NCI-H2107 (cell line): ENCODE results near the gene EXD3.

Source experiments
- DNase-seq: peaks from one replicate; lab custom pipeline; 2025; lab: John Stamatoyannopoulos, UW

Gene EXD3

DNA sequence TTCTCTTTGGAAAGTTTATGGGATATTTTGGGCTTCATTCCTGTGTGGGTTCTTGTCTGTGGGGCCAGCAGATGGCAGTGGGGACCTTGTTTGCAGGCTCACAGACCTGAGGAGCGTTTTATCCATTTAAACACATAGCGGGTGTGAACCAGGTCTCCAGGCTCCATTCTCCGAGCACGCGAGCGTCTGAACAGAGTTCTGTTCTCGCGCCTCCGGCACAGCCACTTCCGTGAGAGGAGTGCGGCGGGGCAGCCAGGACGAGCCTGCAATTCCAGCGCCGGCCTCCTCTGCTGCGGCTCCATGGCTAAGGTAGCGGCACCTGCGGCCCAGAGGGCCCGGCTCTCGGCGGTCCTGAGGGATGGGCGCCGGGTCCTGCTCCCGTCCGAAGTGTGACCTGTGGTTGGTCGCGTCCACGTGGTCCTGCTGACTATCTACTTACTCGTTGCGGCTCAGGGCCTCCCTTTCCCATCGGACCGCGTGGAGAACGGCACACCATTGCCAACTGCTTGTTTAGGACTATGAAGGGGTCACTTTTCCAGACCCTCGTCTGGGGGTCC is 128.2 kb downstream of the EXD3 start:
- DNase-seq = no peak

DNA sequence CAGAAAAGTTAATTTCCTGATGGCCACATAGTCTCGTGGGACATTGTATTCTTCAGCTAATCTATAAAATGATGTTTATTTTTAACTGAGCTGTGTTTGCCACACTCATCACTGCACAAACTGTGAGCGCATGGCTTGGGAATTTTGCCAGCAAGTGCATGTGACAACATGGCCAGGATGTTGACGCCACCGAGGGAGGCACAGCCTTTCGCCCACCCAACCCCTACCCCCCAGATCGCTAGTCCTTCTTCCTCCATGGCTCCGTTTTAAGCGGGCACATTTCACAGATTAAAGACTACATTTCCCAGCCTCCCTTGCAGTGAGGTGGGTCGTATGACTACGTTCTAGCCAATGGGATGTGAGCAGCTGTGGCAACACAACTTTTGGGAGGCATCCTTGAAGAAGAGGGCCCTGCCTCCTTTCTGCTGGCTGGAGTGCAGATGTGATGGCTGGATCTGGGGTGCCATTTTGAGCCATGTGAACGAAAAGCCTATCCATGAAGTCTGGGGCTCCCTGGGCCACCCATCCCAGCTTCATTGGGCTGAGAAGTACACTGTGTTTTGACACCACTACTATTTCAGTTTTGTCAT is 128.8 kb downstream of the EXD3 start:
- DNase-seq = no peak

DNA sequence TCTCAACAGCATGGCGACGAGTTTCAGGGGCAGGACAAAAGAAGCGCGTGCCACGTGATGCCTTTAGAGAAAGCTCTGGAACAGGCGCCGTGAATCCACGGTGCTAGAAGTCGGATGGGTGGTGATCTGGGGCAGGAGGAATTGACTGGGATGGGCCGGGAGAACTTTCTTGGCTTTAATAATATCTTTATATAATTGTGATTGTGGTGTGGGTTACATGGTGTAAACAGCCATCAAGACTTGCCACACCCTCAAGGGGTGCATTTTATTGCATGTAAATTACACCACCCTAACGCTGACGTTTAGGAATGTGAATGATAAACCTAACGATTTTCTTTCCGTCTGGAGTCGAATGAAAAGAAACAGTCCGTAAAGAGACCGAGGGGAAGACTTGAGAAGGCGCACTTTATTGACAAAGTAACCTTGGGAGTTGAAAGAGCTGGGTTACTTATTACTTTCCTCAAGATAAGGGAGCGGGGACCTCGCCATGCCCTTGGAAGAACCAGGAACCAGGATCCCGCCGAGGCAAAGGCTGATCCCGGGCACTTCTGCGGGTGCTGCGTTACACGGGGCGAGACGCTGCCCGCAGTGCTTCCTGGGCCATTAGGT is 129.4 kb downstream of the EXD3 start:
- DNase-seq = no peak

DNA sequence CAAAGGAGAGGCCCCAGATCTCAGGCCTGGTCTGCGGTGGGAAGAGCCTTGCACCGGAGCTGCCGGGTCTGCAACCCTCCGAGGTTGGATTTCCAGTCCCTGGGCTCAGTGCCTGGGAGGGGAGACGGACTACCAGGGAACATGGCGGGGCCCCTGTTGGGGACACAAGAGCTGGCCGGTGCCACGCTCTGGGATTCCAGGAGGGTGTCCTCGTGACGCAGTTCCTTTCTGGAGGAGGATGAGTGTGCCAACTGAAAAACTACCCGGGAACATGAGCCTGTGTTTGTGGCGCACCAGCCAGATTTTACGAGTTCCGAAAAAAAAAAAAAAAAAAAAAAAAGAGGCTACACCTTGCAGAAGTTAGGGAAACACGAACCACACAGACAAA is 129.9 kb downstream of the EXD3 start:
- DNase-seq = no peak

DNA sequence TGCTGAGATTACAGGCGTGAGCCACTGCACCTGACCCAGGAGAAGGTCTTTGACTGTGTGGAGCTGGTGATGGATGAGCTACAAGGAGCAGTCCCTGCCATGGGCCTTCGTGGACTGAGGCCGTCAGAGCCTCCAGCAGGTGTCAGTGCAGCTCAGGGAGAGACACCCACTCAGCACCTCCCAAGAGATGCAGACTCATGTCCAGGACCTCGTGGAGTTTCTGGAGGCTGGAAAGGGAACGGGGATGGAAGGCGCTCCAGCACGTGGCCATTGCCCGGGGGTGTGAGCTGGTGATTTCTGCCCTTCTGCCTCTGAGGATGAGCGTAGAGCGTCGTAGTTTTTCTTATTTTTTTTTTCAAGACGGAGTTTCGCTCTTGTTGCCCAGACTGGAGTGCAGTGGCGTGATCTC is 136.0 kb downstream of the EXD3 start:
- DNase-seq = no peak

DNA sequence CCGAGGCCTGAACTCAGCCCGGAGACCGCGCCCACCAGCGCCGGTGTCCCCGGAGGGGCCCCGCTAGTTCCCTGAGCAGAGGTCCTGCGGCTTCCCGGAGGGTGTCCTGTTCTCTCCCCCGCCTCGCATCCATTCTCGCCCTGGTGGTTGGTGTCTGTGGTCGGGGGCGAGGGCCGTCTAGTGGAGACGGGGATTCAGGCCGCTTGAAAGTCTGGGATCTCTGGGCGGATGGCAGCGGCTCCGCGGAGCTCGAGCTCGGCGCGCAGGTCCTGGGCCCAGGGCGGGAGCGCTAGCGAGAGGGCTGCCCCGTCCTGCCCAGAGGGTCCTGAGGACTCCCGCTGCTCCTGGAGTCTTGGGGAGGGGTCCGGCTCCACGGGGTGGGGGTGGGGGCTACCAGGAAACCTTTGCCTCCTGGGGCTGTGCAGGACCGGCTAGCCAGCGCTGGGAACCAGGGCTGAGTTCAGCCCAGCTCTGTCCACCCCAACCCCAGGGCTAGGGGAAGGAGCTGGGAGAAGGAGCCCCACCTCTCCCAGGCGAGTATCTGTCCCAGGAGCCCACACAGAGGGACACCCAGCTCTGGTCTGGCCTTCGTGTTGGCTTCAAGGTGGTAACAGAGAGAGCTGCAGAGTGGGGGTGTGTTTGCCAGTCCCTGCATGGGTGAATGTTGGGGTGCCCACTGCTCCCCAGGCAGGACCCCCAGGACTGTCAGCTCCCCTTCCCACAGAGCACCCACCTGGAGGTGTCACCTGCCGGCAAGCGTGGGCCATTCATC is 141.4 kb downstream of the EXD3 start:
- DNase-seq = no peak

DNA sequence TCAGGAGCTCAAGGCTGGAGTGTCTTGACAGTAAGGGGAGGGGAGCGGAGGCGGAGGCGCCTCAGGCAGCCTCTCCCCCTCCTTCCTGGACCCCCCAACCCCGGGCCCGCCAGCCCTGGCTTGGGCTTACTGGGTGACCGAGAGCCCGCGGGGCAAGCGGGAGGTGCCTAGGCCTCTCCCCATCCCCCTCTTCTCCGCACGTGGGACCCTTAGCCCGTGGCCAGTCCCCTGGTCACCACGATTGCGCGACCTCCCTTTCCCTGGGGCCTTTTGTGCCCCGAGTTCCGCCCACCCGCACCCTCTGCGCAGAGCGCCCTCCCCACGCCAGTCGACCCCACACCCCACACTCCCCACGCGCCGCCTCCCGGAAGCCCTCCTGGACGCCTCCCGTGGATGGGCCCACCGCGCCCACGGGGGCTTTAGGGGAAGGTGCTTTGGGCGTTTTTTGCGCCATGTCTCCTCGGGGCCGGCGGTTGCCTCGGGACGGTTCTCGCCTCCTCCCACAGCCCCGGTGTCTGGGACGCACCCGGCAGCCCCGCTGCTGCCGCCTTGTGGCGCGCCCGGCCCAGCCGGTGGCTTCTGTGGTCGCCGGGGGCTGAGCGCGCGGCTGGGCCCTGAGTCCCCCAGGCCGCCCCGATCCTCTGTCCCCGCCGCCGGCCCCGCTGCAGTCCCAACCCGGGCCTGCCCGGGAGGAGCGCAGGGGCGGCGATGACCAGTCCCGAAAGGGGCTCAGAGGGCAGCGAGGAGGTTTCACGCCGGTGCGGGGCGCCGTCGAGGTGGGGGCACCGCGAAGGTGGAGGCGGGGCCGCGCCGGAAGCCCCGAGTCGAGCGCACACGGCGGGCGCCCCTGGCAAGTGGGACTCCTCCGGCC is 142.3 kb downstream of the EXD3 start:
- DNase-seq = no peak

DNA sequence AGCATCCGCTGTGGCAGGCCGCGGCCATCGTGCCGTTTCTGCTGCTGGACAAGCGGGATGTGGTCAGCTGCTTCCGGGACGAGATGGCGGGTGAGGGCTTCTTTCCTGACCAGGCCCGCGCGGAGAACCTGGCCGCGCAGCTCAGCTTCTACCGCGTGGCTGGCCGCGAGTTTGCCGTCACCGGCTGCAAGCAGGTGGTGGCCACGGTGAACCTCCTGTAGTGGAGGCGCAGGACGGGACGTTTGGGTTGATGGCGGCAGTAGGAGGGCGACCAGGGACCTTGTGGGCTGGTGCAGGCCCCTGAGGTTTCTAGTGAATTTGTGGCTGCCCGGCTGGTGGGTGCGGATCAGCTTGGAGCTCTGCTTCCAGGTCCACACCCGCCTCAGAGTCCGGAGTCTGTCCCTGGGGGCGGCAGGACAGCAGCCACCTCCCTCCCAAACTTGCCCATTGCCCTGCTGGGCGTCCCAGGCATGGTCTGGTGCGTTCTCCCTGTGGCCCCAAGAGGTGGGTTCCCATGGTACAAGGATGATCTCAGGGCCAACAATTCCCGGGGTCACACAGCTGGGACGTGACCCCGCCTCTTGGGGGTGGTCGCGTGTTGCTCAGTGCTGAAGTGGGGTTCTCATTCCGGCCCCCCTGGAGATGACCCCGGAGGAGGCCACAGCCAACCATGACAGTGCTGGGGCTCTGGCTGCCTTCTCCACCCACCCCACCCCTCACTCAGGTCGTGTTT is 143.1 kb downstream of the EXD3 start:
- no peak for DNase-seq

DNA sequence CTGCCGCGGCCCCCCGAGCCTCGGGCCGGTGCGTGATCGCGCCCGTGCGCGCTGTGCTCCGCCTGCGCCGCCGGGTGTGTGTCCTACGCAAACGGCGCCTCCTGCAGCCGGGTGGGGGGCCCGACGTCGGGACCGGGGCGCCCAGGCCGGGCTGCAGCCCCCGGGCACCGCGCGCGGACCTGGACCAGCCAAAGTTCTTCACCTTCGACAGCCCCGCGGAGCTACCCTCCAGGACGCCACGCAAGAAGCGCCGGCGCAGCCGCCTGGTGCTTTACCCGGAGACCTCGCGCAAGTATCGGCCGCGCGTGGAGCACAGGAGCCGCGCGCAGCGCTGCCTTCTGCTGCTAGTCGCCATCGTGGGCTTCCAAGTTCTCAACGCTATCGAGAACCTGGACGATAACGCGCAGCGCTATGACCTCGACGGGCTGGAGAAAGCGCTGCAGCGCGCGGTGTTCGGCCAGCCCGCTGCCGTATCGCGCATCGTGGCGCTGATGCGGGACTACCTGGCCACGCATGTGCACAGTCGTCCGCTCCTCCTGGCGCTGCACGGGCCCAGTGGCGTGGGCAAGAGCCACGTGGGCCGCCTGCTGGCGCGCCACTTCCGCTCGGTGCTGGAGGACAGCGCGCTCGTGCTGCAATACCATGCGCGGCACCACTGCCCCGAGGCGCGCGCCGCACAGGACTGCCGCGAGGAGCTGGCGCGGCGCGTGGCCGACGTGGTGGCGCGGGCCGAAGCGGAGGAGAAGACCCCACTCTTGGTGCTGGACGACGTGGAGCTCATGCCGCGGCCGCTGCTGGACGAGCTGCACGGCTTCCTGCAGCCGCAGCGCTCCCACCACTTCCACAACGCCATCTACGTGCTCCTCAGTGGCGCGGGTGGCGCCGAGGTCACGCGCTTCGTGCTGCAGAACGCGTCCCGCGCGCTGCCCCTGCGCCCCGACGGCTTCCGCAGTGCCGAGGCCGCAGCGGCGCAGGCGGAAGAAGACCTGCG is 143.9 kb downstream of the EXD3 start:
- no peak for DNase-seq

DNA sequence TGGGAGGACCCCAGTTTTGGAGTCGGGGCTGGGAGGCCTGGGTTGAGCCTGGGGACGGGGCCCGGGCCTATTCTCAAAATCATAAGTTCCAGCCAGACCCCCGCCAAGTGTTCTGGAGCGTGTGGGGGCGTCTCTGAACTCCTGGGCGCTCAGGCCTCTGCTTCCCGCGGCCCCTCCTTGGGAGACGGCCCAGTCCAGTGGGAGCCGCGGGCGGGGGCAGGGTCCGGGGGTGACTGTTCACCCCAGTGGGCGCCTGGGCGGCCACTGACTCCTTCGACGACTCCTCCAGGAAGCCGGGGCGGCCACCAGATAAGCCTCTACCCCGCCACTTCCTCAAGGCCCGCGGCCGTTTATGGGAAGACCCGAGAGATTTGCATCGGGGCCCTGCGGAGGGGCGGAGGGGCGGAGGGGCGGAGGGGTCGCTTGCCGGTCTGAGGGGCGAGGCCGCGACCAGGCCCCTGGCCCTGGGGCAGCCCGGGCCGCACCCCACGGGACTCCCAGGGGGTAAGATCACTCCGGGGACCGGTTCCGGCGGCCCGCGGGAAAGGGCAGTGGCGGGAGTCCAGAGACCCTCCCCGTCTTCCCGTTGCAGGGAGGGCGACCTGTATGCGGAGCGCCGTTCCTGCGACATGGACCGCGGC is 144.8 kb downstream of the EXD3 start:
- DNase-seq = no peak

DNA sequence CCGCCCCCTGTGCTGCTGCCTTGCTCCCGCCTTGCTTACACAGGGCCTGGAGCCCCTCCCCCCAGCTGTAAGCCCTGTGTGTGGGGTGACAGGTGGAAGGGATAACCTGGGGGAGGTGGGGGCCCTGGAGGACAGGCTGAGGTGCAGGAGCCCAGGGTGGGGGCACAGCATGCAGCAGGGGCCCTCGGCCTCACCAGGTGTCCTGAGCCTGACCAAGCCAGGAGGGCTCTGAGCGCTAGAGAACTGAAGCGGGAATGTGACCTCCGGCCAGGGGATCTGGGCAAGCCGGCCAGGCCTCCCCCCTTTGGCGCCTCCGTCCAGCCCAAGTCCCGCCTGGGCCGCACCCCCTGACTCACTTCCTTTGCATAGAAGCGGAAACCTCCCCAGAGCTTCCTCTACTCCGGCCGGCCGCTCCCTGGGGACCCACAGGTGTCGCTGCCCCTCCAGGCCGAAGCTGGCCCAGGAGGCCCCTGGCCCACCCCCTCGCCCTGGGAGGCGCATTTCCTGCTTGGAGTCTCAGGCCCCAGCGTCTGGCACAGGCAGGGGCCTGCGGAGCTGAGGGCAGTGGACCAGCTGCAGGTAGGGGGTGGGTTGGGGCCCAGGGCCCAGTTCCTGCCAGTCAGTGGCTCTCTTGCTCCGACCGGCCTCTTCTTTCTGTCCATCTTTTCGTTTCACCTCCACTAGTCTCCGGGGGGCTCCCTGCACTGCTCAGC is 145.5 kb downstream of the EXD3 start, which contains the start of gene TOR4A:
TOR4A (plus strand) TSS at position 398 of the 713 bp plus-strand sequence. CDS start 964 bp downstream, outside the sequence.
- no peak for DNase-seq

DNA sequence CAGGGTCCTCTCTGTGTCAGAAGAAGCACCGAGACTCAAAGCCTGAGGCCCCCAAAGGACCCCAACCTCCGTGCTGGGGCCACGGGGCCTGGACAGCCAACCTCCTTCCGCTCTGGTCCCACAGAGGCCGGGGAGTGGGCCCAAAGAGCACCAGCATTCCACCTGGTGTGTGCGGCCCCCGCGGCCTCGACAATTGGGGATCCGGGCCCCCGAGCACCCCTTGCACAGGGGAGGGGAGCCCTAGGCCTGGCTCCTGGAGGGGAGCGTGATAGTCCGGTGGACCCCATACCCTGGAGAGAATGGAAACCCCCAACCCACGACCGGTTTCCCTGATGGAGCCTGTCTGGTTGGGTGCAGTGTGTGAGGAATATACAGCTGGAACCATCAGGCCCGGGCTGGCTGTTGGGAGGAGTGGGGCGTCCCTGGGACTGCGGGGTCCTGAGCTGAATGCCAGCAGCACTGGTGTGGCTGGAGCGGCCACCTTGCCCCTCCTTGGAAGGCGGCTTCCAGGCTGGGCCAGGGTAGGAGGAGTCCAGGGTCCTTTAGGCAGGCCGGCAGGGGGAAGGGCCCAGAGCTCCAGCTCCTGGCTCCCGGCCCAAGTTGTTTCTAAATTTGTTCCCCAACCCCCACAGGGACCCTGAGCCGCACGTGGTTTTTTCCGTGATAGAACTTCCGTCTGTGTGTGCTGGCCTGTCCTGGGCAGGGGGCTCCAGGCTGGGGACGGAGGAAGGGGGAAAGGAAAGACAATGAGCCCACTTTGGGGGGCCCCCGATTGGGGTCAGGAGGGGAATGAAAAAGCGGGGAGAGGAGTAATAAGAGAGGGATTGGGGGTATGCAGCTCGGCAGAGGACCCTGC is 146.3 kb downstream of the EXD3 start:
- no peak for DNase-seq

DNA sequence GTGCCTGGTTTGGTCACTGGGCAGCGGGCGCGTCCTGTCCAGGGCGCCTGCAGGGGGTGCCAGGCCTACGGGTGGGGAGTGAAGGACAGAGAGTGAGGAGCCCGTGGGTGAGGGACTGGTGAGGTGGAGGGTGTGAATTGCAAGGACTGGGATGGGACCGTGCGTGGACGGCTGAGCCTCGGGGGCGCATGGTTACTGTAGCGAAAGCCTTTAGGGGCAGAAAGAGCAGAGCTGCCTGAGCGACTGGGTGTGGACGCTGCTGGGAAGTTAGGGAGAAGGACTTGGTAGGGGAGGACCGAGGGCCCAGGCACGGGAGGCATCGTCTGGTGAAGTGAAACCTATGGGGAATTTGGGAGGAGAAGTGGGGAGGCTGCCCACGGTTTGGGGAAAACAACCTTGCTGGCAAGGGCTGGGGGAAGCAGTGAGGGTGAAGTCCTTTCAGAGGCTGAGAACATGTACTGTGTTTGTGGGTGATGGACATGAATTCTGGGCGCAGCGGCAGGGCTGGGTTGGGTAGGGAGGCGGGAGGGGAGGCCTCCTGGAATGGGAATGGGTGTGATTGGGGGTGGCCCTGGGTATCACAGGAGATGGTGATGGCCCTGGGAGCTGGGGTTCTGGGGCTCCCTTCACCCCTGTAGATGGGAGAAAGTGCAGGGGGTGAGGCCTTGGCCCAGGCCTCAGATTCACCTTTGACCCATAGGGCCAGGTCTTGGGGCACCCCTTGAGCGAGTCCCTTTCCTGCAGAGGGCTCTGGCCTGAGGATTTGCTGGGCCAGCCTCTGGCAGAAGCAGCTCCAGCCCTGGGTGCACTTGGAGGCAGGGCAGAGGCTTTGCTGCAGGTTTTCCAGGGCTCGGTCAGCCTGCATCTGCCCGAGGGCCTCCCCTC is 147.1 kb downstream of the EXD3 start:
- DNase-seq = no peak

DNA sequence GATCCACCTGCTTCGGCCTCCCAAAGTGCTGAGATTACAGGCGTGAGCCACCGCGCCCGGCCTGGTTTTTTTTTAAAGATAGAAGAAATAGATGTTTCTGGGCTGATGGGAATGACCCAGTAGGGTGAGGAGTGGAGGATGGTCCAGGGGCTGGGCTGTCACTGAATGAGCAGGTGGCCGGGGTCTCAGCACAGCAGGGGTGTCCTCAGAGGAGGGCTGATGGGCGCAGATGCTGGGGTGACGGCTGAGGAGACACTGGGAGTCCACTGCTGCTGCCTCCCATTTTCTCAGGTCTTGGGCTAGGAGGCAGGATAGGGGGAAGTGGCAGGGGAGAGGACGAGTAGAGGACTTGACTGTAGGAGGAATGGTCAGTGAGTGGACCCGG is 147.8 kb downstream of the EXD3 start:
- DNase-seq = no peak

DNA sequence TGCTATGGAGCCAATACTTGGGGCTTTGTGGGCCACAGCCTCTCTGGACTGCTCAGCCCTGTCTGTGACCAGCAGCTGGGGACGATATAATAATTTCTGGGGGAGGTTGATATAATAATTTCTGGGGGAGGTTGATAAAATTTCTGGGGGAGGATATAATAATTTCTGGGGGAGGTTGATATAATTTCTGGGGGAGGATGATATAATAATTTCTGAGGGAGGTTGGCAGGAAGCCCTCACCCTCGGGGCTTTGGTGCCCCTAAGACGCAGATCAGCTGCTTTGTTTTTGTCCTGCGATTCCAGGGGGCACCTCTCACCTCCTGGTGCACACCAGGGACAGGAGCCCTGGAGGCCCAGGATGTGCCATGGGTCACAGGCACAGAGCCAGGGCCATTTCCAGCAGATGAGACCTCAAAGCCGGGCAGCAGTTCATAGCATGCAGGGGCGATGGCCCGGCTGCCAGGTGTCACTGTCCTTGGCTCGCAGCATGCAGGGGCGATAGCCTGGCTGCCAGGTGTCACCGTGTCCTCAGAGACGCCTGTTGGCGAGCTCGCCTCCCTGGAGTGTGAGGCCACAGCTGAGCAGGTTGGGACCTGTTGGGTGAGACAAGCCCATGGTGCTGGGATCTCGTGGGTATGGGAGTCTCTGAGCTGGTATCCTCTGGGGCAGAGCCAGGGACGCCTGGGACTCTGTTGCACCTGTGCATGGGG is 149.2 kb downstream of the EXD3 start:
- no peak for DNase-seq

DNA sequence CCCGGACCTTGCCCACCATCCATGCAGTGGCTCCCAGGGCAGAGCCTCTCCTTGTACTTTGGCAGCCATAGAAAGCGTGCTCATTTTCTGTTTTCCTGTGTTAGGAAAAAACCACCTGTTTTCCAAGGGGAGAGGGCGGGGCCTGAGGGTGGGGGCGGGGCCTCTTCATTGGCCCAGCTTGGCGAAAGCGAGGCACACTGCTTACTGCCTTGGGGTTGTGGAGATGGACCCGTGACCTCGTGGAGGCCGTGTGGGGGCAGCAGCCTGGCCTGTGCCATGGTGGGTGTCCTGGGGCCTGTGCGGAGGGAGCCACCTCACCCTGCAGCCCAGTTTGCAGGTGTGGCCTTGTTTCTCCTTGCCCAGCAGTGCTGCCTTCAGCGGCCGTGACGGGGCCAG is 149.9 kb downstream of the EXD3 start:
- no peak for DNase-seq
